ENCODE measurements around the gene SLC4A7. TPM values are rescaled to one million over a fixed set of nuclear protein-coding genes. Genes with fewer than 3 reads are reported as not detected.

SLC4A7 gene
- total RNA-seq, 1 donor from 2014 or later: 11.0 TPM

DNA sequence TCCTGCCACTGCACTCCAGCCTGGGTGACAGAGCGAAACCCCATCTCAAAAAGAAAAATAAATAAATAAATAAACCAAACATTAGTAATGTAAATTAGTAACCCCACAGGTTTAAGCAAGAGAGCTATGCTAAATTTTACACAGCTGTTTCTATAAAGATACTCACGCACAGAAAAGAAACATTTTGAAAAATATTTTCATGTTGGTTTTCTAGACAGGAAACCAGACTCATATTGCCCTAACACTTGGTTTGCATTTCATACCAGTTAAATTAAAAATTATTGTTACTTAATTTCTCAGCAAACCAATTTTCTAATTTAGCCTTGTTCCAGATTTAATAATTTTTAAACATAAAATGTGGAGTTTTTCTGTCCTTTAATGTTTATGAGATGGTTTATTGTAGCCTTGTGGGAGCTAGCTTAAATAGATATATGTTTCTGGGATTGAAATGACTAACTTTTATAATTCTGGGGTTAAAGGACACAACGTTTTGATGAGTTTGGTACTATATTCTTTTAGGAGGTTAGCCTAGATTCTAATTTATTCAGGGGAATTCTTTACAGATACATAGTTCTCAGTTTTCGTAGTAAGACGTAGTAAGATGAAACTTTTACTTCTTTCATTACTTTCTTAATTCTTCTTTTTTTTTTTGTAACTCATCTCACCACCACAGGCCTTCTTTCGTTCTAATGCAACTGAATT, 42.6 kb upstream of the SLC4A7 start:
- peaks cover 8 to 27% of the 10 kb centered on the region in 2 donors for H3K4me1 ChIP-seq
- no peak overlapping the region for H3K27ac ChIP-seq
- TF ChIP-seq, protein P1, sequence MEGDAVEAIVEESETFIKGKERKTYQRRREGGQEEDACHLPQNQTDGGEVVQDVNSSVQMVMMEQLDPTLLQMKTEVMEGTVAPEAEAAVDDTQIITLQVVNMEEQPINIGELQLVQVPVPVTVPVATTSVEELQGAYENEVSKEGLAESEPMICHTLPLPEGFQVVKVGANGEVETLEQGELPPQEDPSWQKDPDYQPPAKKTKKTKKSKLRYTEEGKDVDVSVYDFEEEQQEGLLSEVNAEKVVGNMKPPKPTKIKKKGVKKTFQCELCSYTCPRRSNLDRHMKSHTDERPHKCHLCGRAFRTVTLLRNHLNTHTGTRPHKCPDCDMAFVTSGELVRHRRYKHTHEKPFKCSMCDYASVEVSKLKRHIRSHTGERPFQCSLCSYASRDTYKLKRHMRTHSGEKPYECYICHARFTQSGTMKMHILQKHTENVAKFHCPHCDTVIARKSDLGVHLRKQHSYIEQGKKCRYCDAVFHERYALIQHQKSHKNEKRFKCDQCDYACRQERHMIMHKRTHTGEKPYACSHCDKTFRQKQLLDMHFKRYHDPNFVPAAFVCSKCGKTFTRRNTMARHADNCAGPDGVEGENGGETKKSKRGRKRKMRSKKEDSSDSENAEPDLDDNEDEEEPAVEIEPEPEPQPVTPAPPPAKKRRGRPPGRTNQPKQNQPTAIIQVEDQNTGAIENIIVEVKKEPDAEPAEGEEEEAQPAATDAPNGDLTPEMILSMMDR (IDR thresholded peaks at IDR 0.05): no peak
- no peaks in the 10 kb centered on the region for H3K27me3 ChIP-seq
- H3K9me3 ChIP-seq: no peaks in the 10 kb centered on the region
- no peak for DNase-seq (ENCODE audit: low spot score in 2 of 2)
- no peak overlapping the region for H3K4me3 ChIP-seq
- H3K36me3 ChIP-seq: no peaks in the 10 kb centered on the region
- intact Hi-C loops (cut with DNase I): loop anchor here (10.0 kb wide), 1 partner anchor 818 kb away; the partner anchor contains the start of genes AZI2 and ZCWPW2

DNA sequence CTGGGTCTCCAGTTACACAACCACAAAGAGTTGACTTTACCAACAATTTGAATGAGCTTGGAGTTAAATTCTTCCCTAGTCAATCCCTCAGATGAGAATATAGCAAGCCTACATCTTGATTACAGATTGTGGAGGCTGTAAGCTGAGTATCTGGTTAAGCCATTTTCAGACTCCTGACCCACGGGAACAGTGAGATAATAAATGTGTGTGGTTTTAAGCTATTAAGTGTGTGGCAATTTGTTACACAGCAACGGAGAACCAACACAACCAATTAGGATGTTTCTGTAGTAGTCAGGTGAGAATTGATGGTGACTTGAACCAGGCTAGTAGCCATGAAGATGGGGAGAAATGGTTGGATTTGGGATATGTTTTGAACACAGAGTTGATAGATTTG, 37.7 kb upstream of the SLC4A7 start:
- H3K36me3 ChIP-seq: no peaks in the 10 kb centered on the region
- peak overlapping the region in 1 of 2 donors; percentile 54 for H3K27ac ChIP-seq
- intact Hi-C loops (cut with DNase I): loop anchor here (1.0 to 10.0 kb wide), 4 partner anchors 19 to 823 kb away; partner anchors contain the start of genes AZI2 and ZCWPW2
- H3K4me1 ChIP-seq: peaks cover 12 to 34% of the 10 kb centered on the region in 2 donors
- TF ChIP-seq, protein P1 (IDR thresholded peaks at IDR 0.05): no peak
- H3K9me3 ChIP-seq: no peaks in the 10 kb centered on the region
- H3K4me3 ChIP-seq: no peak overlapping the region
- no peaks in the 10 kb centered on the region for H3K27me3 ChIP-seq
- no peak for DNase-seq (ENCODE audit: low spot score in 2 of 2)

DNA sequence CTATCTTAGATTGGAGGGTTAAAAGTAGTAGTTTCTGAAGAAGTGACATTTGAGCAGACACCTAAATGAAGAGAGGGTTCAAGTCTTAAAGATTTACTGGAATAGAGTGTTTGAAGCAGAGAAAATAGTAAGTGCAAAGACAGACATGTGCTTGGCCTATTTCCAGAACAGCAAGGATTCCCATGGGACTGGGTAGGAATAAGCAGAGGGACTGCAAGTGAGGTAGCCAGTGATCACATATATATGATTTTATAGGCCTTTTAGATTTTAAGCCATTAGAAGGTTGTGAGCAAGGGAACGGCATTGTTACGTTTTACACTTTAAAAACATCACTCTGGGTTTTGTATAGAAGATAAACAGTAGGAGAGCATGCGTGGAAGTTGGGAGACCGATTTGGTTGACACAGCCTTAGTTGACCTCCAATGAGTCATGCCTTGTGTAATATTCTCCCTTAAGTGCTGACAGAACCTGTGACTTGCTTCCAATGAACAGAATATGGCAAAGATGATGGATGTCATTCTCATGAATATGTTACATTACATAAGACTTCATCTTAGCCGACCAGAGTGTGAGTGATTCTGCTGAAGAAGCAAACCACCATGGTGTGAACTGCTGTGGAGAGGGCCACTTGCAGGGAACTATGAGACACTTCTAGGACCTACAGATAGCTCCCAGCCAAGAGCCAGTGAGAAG, 37.1 kb upstream of the SLC4A7 start:
- intact Hi-C loops (cut with DNase I): loop anchor here (1.0 to 10.0 kb wide), 4 partner anchors 18 to 823 kb away; partner anchors contain the start of genes AZI2 and ZCWPW2
- H3K4me1 ChIP-seq: peaks cover 12 to 34% of the 10 kb centered on the region in 2 donors
- TF ChIP-seq, protein P1 (IDR thresholded peaks at IDR 0.05): no peak
- peak overlapping the region in 1 of 2 donors; percentile 54 for H3K27ac ChIP-seq
- no peaks in the 10 kb centered on the region for H3K27me3 ChIP-seq
- H3K36me3 ChIP-seq: no peaks in the 10 kb centered on the region
- H3K4me3 ChIP-seq: no peak overlapping the region
- H3K9me3 ChIP-seq: no peaks in the 10 kb centered on the region
- peak in 1 of 2 donors; percentile 73 for DNase-seq (ENCODE audit: low spot score in 2 of 2)

DNA sequence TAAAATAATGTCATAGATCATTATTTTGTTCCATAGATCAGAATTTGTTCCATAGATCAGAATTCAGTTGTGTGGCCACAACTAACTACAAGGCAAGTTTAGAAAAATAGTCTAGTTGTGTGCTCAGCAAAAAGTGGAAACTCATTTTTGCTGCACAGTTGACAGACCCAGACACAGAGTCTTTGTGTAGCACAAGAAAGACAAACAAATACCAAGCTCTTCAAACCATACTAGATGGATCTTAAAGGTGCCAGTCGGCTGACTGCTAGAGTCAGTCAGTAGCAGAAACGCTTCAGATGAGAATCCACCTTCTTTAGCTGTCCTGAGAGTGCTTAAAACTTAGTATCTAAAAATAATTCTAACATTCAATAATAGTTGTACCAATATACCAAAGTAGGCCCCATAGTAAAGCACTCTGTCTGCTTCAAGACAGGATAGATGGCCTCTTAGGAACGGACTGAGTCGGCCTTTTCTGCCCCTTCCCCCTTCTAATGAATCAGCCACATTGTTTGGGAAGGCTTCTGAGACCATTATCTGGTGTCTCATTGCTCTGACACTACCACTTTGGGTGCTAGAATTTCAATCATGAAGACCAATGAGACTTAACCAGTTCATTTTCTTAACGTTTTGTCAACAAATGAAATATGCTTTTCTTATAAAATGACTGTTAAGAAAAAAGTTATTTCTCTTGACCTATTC, 27.7 kb upstream of the SLC4A7 start:
- Histone ChIP-seq H3K36me3 (no peaks in the 10 kb centered on the region), H3K9me3 (no peaks in the 10 kb centered on the region), H3K27me3 (no peaks in the 10 kb centered on the region), H3K27ac (no peak overlapping the region), H3K4me1 (no peaks in the 10 kb centered on the region), H3K4me3 (no peak overlapping the region)
- TF ChIP-seq, protein P1 (IDR thresholded peaks at IDR 0.05): no peak
- no peak for DNase-seq (ENCODE audit: low spot score in 2 of 2)
- intact Hi-C loops (cut with DNase I): no loop called here

DNA sequence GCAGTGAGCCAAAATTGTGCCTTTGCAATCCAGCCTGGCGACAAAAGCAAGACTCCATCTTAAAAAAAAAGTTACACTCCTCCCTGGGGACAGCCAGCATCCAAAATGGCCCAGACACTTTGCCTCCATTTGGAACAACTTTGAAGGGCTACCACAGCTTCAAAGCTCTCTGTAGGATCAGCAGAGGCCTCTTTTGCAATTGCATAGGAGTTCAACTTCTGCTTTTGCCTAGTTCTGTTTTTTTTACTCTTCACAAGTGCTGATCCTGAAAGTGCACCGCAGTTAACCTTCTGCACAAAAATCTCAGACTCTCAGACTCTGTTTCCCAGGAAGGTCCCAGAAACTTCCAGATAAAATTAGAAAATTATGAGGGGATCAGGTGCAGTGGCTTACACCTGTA, 25.2 kb upstream of the SLC4A7 start:
- no peaks in the 10 kb centered on the region for H3K9me3 ChIP-seq
- no peak overlapping the region for H3K4me3 ChIP-seq
- intact Hi-C loops (cut with DNase I): no loop called here
- no peaks in the 10 kb centered on the region for H3K36me3 ChIP-seq
- no peaks in the 10 kb centered on the region for H3K27me3 ChIP-seq
- H3K4me1 ChIP-seq: peaks cover 5 to 7% of the 10 kb centered on the region in 2 donors
- no peak overlapping the region for H3K27ac ChIP-seq
- TF ChIP-seq, protein P1 (IDR thresholded peaks at IDR 0.05): no peak
- DNase-seq (ENCODE audit: low spot score in 2 of 2): no peak

All from ascending aorta (tissue), 2 donors.